Sigmoid colon (tissue), 4 donors: Measurements from ENCODE around the gene DEGS2.

Source experiments
- POLR2A ChIP-seq, 2 donors: fragments of 450-650 bp; IDR thresholded peaks; one replicate each; pipeline ENCODE4 v1.6.1; 2016; ENCODE audit warnings: antibody characterized with exemption in 2 of 2, mild to moderate bottlenecking in 2 of 2, moderate library complexity in 2 of 2
- POLR2AphosphoS5 ChIP-seq, 4 donors: sonication (generic); formaldehyde crosslinking; IDR thresholded peaks; one replicate each; pipeline ENCODE4 v1.6.1; 2017; ENCODE audit warnings: antibody characterized with exemption in 4 of 4
- TF ChIP-seq, protein P1 (sequence below), 4 experiments: fragments of 450-650 bp in 3 of 4; fragments of 200-600 bp in 1 of 4; IDR thresholded peaks; one replicate each; pipeline ENCODE4 v1.5.1; 2016 to 2019; ENCODE audit warnings: antibody characterized with exemption in 4 of 4, mild to moderate bottlenecking in 3 of 4, moderate library complexity in 2 of 4

GRCh38 chr14:100158566-100159093, 815 bp downstream of the DEGS2 start:
- TF ChIP-seq POLR2A (IDR thresholded peaks at IDR 0.05) (no peak), POLR2AphosphoS5 (IDR thresholded peaks at IDR 0.05) (no peak)
- TF ChIP-seq, protein P1, sequence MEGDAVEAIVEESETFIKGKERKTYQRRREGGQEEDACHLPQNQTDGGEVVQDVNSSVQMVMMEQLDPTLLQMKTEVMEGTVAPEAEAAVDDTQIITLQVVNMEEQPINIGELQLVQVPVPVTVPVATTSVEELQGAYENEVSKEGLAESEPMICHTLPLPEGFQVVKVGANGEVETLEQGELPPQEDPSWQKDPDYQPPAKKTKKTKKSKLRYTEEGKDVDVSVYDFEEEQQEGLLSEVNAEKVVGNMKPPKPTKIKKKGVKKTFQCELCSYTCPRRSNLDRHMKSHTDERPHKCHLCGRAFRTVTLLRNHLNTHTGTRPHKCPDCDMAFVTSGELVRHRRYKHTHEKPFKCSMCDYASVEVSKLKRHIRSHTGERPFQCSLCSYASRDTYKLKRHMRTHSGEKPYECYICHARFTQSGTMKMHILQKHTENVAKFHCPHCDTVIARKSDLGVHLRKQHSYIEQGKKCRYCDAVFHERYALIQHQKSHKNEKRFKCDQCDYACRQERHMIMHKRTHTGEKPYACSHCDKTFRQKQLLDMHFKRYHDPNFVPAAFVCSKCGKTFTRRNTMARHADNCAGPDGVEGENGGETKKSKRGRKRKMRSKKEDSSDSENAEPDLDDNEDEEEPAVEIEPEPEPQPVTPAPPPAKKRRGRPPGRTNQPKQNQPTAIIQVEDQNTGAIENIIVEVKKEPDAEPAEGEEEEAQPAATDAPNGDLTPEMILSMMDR (IDR thresholded peaks at IDR 0.05): no peak
